SK-N-SH (cell line): ENCODE measurements around the gene MC1R.

Experiments
- EZH2phosphoT487 ChIP-seq: fragments of 200-600 bp; sonication (generic); IDR thresholded peaks from 2 replicates; pipeline ENCODE4 v1.6.1; 2017; ENCODE audit warnings: low read depth, mixed run types, mild to moderate bottlenecking, antibody characterized with exemption, moderate library complexity, borderline replicate concordance
- POLR2AphosphoS5 ChIP-seq: IDR thresholded peaks from 2 replicates; pipeline ENCODE4 v1.6.1; 2012; ENCODE audit warnings: low read depth, low read length
- TAF1 ChIP-seq: IDR thresholded peaks from 2 replicates; pipeline ENCODE4 v1.6.1; 2012; ENCODE audit warnings: low read depth, mild to moderate bottlenecking, low read length, moderate library complexity, borderline replicate concordance
- TF ChIP-seq, protein P1 (sequence below): fragments of 200-600 bp; sonication (generic); IDR thresholded peaks from 2 replicates; pipeline ENCODE4 v1.6.1; 2017; ENCODE audit warnings: antibody characterized with exemption, mild to moderate bottlenecking, moderate library complexity
- TF ChIP-seq, protein P2 (sequence below): IDR thresholded peaks from 2 replicates; pipeline ENCODE4 v1.4.0; 2012; ENCODE audit warnings: low read depth, borderline replicate concordance

DNA sequence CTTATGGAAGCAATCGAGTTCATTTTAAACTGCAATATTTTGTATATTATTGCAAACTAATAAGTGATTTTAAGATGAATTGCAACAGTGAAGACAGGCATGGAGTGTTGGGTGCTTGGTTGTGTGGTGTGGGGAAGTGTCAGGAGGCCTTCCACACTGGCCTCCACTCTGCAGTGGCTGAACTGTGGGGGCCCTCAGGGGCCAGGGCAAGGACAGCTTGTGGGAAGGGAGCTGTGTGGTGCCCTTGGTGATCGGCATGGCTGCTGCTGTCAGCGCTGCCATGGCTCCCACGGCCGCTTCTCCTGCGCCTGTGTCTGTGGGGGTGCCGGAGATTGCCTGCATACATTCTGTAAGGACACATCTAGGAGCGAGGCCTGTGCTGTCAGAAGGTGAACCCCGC lies 26.0 kb upstream of the MC1R start:
- TF ChIP-seq TAF1 (no peak), POLR2AphosphoS5 (no peak), EZH2phosphoT487 (no peak)
- TF ChIP-seq, protein P1, sequence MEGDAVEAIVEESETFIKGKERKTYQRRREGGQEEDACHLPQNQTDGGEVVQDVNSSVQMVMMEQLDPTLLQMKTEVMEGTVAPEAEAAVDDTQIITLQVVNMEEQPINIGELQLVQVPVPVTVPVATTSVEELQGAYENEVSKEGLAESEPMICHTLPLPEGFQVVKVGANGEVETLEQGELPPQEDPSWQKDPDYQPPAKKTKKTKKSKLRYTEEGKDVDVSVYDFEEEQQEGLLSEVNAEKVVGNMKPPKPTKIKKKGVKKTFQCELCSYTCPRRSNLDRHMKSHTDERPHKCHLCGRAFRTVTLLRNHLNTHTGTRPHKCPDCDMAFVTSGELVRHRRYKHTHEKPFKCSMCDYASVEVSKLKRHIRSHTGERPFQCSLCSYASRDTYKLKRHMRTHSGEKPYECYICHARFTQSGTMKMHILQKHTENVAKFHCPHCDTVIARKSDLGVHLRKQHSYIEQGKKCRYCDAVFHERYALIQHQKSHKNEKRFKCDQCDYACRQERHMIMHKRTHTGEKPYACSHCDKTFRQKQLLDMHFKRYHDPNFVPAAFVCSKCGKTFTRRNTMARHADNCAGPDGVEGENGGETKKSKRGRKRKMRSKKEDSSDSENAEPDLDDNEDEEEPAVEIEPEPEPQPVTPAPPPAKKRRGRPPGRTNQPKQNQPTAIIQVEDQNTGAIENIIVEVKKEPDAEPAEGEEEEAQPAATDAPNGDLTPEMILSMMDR = no peak
- TF ChIP-seq, protein P2, sequence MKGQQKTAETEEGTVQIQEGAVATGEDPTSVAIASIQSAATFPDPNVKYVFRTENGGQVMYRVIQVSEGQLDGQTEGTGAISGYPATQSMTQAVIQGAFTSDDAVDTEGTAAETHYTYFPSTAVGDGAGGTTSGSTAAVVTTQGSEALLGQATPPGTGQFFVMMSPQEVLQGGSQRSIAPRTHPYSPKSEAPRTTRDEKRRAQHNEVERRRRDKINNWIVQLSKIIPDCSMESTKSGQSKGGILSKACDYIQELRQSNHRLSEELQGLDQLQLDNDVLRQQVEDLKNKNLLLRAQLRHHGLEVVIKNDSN = no peak
